Inflammatory macrophage treated with lipopolysaccharide for 1 hour (primary cell): Measurements from ENCODE around the gene ARMH1.
"Not testable (repeated sequence)": the region's sequence is repeated elsewhere in the genome, so short reads cannot be mapped to it uniquely, and the experiment has no call there.

Experiments
- DNase-seq, 2 donors: peaks; one replicate each; pipeline ENCODE4 v3.0.0-alpha.2; 2020 to 2022

Gene ARMH1

GRCh38 chr1:44724296-44724954 lies 49.9 kb downstream of the ARMH1 start:
- no peak for DNase-seq

GRCh38 chr1:44724955-44725698 lies 50.6 kb downstream of the ARMH1 start:
- no peak for DNase-seq

DNA sequence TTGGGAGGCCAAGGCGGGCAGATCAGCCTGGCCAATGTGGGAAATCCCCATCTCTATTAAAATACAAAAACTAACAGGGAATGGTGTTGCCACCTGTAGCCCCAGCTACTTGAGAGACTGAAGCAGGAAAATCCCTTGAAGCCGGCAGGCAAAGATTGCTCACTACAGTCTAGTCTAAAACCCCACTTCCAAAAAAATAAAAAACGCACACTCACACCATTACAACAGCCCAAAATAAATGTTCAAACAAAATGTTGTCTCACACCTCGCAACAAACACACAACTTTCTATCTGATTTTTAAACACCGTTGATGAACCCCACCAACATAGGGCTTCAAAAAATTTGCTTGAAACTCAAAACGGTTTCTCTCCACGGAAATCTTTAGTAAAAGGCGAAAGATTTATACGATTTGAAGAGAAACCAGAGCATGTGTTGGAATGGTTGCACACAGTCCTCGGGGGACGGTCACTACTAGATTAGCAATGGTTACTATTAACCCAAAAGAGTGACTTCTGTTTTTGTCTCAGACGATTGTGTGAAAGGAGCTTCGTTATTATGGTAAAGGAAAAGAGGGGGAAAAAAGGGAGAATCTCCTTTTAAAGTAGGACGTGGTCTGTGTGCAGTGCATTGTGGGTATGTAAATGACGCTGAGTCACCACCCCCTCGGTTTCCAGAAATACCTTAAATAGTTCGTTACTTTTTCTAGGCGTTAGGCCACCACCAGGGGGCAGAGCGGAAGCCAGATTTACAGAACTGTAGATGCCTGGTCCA lies 56.4 kb downstream of the ARMH1 start, which contains the start of gene RNU5D-1:
Gene RNU5D-1, minus strand, starts transcription at position 430 of the 772 bp plus-strand sequence.
- peak; percentile 95 to 100 for DNase-seq

- DNase-seq, result no peak
Measured at GRCh38 chr1:44733365-44733764, 58.9 kb downstream of the ARMH1 start.

DNA sequence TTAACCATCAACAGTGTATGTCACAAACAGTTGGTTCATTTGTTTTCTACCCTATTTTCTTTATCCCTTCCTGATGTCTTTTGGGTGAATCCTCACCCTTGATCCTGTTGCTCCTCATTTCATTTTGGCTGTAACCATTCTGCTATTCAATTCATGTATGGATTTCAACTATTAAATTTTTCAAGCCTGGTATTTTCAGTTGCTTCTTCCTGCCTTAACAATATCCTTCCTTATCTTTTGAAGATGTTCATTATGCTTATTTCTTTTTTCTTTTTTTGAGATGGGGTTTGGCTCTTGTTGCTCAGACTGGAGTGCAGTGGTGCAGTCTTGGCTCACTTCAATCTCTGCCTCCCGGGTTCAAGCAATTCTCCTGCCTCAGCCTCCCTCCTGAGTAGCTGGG lies 59.3 kb downstream of the ARMH1 start:
- DNase-seq, result no peak

GRCh38 chr1:44735992-44736391 lies 61.5 kb downstream of the ARMH1 start:
- DNase-seq, result no peak

DNA sequence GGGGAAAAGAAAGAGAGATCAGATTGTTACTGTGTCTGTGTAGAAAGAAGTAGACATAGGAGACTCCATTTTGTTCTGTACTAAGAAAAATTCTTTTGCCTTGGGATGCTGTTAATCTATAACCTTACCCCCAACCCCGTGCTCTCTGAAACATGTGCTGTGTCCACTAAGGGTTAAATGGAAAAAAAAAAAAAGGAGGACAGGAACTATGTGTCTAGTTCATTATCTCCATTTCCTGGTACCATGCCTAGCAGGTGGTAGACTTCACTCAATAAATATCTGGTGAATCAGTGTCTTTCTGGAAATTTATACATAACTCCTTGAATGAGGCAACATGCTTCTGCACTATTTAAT lies 64.4 kb downstream of the ARMH1 start:
- DNase-seq, result not testable (repeated sequence)

DNA sequence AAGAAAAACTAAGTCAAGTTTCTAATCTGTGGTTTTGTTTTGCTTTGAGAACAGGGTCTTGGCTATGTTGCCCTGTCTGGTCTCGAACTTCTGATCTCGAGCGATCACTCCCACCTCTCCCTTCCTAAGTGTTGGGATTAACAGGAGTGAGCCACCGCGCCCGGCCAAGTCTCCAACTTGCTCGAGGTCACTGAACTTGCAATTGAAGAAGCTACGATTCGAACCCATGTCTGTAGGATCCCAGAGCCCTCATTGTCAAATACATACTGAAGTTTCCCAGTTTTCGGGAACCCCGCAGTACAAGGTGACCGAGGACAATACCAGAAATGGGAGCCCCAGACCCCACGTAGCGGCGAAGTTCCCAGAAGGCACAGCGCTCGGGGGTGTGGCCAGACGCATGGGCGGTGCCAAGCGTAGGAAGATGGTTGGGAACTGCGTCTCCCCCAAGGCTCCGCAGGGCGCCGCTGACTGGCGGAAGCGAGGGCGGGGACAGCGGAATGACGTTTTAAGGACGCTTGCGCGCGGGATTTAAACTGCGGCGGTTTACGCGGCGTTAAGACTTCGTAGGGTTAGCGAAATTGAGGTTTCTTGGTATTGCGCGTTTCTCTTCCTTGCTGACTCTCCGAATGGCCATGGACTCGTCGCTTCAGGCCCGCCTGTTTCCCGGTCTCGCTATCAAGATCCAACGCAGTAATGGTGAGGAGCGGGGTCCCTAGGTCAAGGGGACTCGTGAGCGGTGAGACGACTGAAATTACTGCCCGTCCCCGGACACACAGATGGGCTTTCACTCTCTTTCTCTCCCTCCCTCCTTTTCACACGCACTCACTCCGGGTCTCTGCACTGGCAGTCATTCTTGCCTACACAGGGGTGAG lies 65.0 kb downstream of the ARMH1 start, which contains the start of gene KIF2C:
Gene KIF2C, plus strand, starts transcription at position 531 of the 872 bp plus-strand sequence. Its CDS starts 96 bp downstream, at position 627.
- DNase-seq, result peak; percentile 98 to 99

DNA sequence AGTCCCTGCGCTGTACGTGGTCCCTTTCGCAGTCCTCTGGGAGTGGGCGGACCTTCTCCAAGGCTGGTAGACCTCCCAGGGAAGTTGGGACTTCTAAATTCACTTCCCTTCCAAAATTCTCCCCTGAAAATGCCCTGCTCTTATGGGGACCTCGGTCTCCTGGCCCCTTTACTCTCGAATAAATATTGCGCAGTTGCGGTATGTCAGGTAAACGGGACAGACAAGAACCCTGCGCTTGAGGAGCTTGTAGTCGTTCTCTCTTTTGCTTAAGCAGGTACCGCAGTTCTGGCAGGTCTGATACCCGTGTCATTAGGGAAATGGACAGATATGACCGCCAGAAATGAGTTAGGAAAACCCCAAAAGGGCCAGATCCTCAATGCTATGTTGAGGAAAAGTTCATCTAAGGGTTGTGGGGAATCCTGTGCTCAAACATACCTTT lies 65.7 kb downstream of the ARMH1 start:
- no peak for DNase-seq

DNA sequence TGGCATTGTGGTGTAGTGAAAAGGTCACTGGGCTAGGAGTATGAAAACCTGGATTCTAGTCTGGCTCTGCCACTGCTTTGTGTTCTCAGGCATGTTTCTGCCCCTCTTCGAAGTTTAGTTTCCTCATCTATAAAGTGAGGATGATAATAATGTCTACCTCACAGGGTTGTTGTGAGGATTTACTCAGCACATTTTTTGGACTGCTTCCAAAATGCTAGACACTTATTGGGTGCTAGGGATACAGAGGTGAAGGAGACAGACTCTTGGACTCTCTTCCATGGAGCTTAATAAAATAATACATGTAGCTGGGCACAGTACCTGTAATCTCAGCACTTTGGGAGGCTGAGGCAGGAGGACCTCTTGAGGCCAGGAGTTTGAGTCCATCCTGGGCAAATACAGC lies 68.7 kb downstream of the ARMH1 start:
- no peak for DNase-seq

DNA sequence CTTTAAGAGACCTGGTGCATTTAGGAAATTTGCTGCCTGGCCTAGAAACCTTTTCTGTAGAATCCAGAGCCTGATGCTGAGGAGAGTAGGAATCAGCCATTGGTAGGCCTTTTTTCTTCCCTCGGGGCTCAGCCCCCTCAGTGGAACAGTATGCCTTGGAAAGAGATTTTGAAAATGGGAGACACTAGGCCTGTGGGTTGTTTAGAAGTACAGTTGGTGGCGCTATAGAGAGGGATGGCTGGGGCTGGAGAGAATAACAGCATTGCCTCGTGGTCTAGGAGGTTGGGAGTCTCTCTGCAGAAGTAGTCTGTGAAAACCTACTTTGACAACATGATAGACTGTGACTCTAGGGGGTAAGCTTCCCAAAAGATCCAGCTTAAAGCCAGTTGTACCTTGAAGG lies 73.4 kb downstream of the ARMH1 start:
- DNase-seq, result no peak

DNA sequence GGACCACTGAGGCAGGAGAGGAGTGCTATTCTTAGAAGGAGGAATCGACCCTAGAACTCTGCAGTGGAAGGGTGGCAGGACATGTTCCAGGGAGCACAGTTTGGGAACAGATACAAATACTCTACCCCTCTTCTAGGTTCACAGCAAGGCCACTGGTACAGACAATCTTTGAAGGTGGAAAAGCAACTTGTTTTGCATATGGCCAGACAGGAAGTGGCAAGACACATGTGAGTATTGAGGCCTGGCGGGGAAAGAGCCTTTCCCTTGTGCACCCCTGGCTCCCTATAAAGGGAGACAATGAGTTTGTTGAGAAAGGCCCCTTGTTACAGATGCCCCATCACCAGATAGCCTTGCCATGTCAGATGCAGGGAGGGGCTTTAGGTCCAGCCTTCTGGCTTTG lies 82.9 kb downstream of the ARMH1 start:
- DNase-seq, result no peak

DNA sequence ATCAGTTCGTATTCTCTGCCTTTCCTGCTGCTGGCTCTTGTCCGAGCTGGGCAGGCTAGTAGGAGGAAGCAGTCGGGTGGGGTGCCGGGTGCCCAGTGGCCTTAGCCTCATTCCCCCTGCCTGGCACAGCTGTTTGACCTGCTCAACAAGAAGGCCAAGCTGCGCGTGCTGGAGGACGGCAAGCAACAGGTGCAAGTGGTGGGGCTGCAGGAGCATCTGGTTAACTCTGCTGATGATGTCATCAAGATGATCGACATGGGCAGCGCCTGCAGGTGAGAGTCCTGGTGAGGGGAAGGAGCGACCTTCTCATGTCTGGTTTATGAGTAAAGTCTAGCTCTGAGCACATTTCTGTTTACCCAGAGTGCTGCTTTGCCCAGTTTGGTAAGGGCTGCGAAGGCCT lies 84.6 kb downstream of the ARMH1 start:
- no peak for DNase-seq

DNA sequence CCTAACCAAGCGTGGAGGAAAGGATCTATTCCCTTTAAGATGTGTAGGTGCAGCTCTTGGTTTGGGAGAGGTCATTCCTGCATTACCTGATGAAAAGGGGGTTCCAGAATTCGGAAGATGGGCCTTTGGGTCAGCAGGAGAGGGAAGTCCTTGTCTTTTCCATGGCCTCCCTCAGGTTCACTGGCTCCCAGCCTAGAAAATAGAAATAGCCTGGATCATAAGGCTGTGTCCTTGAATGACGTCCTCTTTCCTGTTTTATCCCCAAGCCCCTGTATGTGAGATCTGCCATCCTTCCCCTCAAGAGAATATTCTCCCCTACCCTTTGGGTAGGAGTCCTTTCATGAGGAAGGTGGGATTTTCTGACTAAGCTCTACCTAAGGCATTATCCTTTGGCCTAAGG lies 86.4 kb downstream of the ARMH1 start:
- DNase-seq, result no peak

- not testable (repeated sequence) for DNase-seq
Measured at GRCh38 chr1:44766421-44766820, 91.9 kb downstream of the ARMH1 start.
